H9 (cell line): ENCODE measurements around the gene CCNI2. TPM values are rescaled to one million over a fixed set of nuclear protein-coding genes. Genes with fewer than 3 reads are reported as not detected.

Experiments used
- DNase-seq: peaks from one replicate; pipeline ENCODE4 v3.0.0-alpha.2; 2017
- H2AFZ ChIP-seq: one replicate; pipeline ENCODE4 v1.6.1; 2013; ENCODE audit warnings: mild to moderate bottlenecking, low read length, control low read depth, moderate library complexity
- H2AK5ac ChIP-seq: 2 replicates; pipeline ENCODE4 v1.6.1; 2013; ENCODE audit warnings: low read length, control low read depth, mixed read lengths; ENCODE audit not compliant: insufficient read length
- H2BK120ac ChIP-seq: one replicate; pipeline ENCODE4 v1.6.1; 2013; ENCODE audit warnings: low read depth, mild to moderate bottlenecking, low read length, control low read depth, inconsistent platforms; ENCODE audit not compliant: poor library complexity, severe bottlenecking
- H2BK12ac ChIP-seq: 2 replicates; pipeline ENCODE4 v1.6.1; 2013; ENCODE audit warnings: low read length, control low read depth, mixed read lengths, low read depth; ENCODE audit not compliant: insufficient read length
- H2BK15ac ChIP-seq: 2 replicates; pipeline ENCODE4 v1.6.1; 2013; ENCODE audit warnings: low read depth, low read length, control low read depth
- H2BK20ac ChIP-seq: one replicate; pipeline ENCODE4 v1.6.1; 2013; ENCODE audit warnings: low read depth, mild to moderate bottlenecking, low read length, control low read depth, inconsistent platforms; ENCODE audit not compliant: poor library complexity, severe bottlenecking
- H2BK5ac ChIP-seq: 2 replicates; pipeline ENCODE4 v1.6.1; 2013; ENCODE audit warnings: low read length, control low read depth, mixed read lengths; ENCODE audit not compliant: insufficient read length
- H3K14ac ChIP-seq: 2 replicates; pipeline ENCODE4 v1.6.1; 2013; ENCODE audit warnings: low read length, control low read depth; ENCODE audit not compliant: insufficient read depth
- H3K18ac ChIP-seq: 2 replicates; pipeline ENCODE4 v1.6.1; 2013; ENCODE audit warnings: low read depth, mild to moderate bottlenecking, mixed read lengths, low read length, control low read depth; ENCODE audit not compliant: insufficient read length
- H3K23ac ChIP-seq: 2 replicates; pipeline ENCODE4 v1.6.1; 2013; ENCODE audit warnings: low read length, control low read depth, mixed read lengths, low read depth; ENCODE audit not compliant: insufficient read length
- H3K23me2 ChIP-seq: 2 replicates; pipeline ENCODE4 v1.6.1; 2013; ENCODE audit warnings: low read depth, mild to moderate bottlenecking, mixed read lengths, low read length, control low read depth; ENCODE audit not compliant: insufficient read length, poor library complexity, severe bottlenecking
- H3K27ac ChIP-seq: 2 replicates; pipeline ENCODE4 v1.5.1; 2013; ENCODE audit warnings: low read length, control low read depth, mixed read lengths, low read depth; ENCODE audit not compliant: insufficient read length
- H3K27me3 ChIP-seq: 2 replicates; pipeline ENCODE4 v1.6.1; 2013; ENCODE audit warnings: low read length, control low read depth, inconsistent platforms; ENCODE audit not compliant: insufficient read depth
- H3K4ac ChIP-seq: 2 replicates; pipeline ENCODE4 v1.6.1; 2013; ENCODE audit warnings: low read depth, mild to moderate bottlenecking, control low read depth, inconsistent platforms, low read length, moderate library complexity
- H3K4me1 ChIP-seq: 2 replicates; pipeline ENCODE4 v1.6.1; 2013; ENCODE audit warnings: low read length, control low read depth, inconsistent platforms; ENCODE audit not compliant: insufficient read depth
- H3K4me2 ChIP-seq: 2 replicates; pipeline ENCODE4 v1.6.1; 2013; ENCODE audit warnings: low read length, control low read depth, mixed read lengths; ENCODE audit not compliant: insufficient read length, insufficient read depth
- H3K56ac ChIP-seq: 2 replicates; pipeline ENCODE4 v1.6.1; 2013; ENCODE audit warnings: low read depth, mild to moderate bottlenecking, mixed read lengths, low read length, control low read depth; ENCODE audit not compliant: insufficient read length
- H3K79me1 ChIP-seq: 2 replicates; pipeline ENCODE4 v1.6.1; 2013; ENCODE audit warnings: low read depth, mild to moderate bottlenecking, moderate library complexity, low read length, control low read depth, inconsistent platforms; ENCODE audit not compliant: insufficient read depth, poor library complexity, severe bottlenecking
- H3K79me2 ChIP-seq: 2 replicates; pipeline ENCODE4 v1.6.1; 2013; ENCODE audit warnings: low read length, control low read depth, inconsistent platforms; ENCODE audit not compliant: insufficient read depth
- H3K9ac ChIP-seq: 2 replicates; pipeline ENCODE4 v1.6.1; 2013; ENCODE audit warnings: low read length, control low read depth, mixed read lengths; ENCODE audit not compliant: insufficient read length; ENCODE audit errors: extremely low read depth
- H3K9me3 ChIP-seq: one replicate; pipeline ENCODE4 v1.6.1; 2013; ENCODE audit warnings: low read depth, low read length, inconsistent platforms; ENCODE audit not compliant: control insufficient read depth
- H3T11ph ChIP-seq: one replicate; pipeline ENCODE4 v1.6.1; 2013; ENCODE audit warnings: mild to moderate bottlenecking, low read length, control low read depth, inconsistent platforms
- H4K20me1 ChIP-seq: one replicate; pipeline ENCODE4 v1.6.1; 2013; ENCODE audit not compliant: control insufficient read depth, insufficient read length, insufficient read depth
- H4K5ac ChIP-seq: 2 replicates; pipeline ENCODE4 v1.6.1; 2013; ENCODE audit warnings: low read depth, mild to moderate bottlenecking, mixed read lengths, low read length, control low read depth; ENCODE audit not compliant: insufficient read length
- H4K8ac ChIP-seq: replicated peaks from 2 replicates; pipeline ENCODE4 v1.6.1; 2013; ENCODE audit warnings: low read length, control low read depth, mixed read lengths, low read depth; ENCODE audit not compliant: insufficient read length
- H4K91ac ChIP-seq: 2 replicates; pipeline ENCODE4 v1.6.1; 2013; ENCODE audit warnings: low read depth, mild to moderate bottlenecking, moderate library complexity, mixed read lengths, low read length, control low read depth; ENCODE audit not compliant: insufficient read length
- H3K27ac Mint-ChIP-seq, 3 experiments: 2 replicates in 2 of 3; 3 replicates in 1 of 3; pipeline ENCODE4 v1.8.0; 2020 to 2021; ENCODE audit warnings: mixed read lengths in 3 of 3, mild to moderate bottlenecking in 1 of 3, moderate library complexity in 1 of 3
- H3K27me3 Mint-ChIP-seq: 2 replicates; pipeline ENCODE4 v1.8.0; 2021; ENCODE audit warnings: low read depth, mild to moderate bottlenecking, moderate library complexity, mixed read lengths
- H3K36me3 Mint-ChIP-seq, 3 experiments: 2 replicates in 2 of 3; 3 replicates in 1 of 3; pipeline ENCODE4 v1.8.0; 2020 to 2021; ENCODE audit warnings: low read depth in 3 of 3, mixed read lengths in 3 of 3; ENCODE audit not compliant: insufficient read depth in 1 of 3
- H3K4me1 Mint-ChIP-seq, 2 experiments: 2 replicates each; pipeline ENCODE4 v1.8.0; 2020; ENCODE audit warnings: mixed read lengths in 2 of 2
- H3K4me3 Mint-ChIP-seq, 2 experiments: 2 replicates in 1 of 2; 3 replicates in 1 of 2; pipeline ENCODE4 v1.8.0; 2020 to 2021; ENCODE audit warnings: mild to moderate bottlenecking in 2 of 2, mixed read lengths in 2 of 2, moderate library complexity in 1 of 2
- H3K9me3 Mint-ChIP-seq, 2 experiments: 2 replicates in 1 of 2; 3 replicates in 1 of 2; pipeline ENCODE4 v1.8.0; 2020; ENCODE audit warnings: mild to moderate bottlenecking in 2 of 2, mixed read lengths in 2 of 2, moderate library complexity in 1 of 2
- CTCF ChIP-seq: fragments of 200-600 bp; sonication (generic); conservative IDR thresholded peaks from 3 replicates; pipeline ENCODE4 v1.8.0; 2021; ENCODE audit warnings: antibody characterized with exemption, mild to moderate bottlenecking
- WGBS: extraction: QIAGEN DNeasy Blood & Tissue Kit; methylation state at CpG from one replicate; pipeline ENCODE4 v1.1.7; 2013; ENCODE audit warnings: missing lambda C conversion rate, low lambda C conversion rate, mixed read lengths; ENCODE audit not compliant: insufficient read length; ENCODE audit errors: extremely low coverage; 5-methylcytosine and 5-hydroxymethylcytosine counted together
- total RNA-seq: library from RNA; stranded (reverse); gene quantifications from 2 replicates; pipeline ENCODE4 v1.2.1, GENCODE V29; 2021

CCNI2 gene
- total RNA-seq, 1 experiment from 2014 or later: 0.57 TPM

- Histone ChIP-seq H2BK20ac (no peak overlapping the region), H2BK5ac (no peak overlapping the region), H3T11ph (no peak overlapping the region), H3K56ac (no peak overlapping the region), H3K27me3 (no peaks in the 10 kb centered on the region), H3K79me2 (no peaks in the 10 kb centered on the region), H3K4me2 (no peak overlapping the region), H2AFZ (no peak overlapping the region), H3K4me1 (no peaks in the 10 kb centered on the region), H2AK5ac (no peak overlapping the region), H3K23ac (no peak overlapping the region), H3K14ac (no peak overlapping the region), H4K20me1 (peaks cover 2% of the 10 kb centered on the region), H3K79me1 (no peaks in the 10 kb centered on the region), H3K4ac (no peak overlapping the region), H3K27ac (no peak overlapping the region), H4K91ac (no peak overlapping the region), H3K9me3 (no peaks in the 10 kb centered on the region), H4K8ac (no peak overlapping the region), H2BK120ac (no peak overlapping the region), H2BK15ac (no peak overlapping the region), H3K9ac (no peak overlapping the region), H3K18ac (no peak overlapping the region), H4K5ac (no peak overlapping the region), H2BK12ac (no peak overlapping the region), H3K23me2 (no peaks in the 10 kb centered on the region)
- Mint-ChIP-seq H3K4me1 (peaks cover 0 to 2% of the 10 kb centered on the region in 2 experiments; a peak in 3 of 4 replicates), H3K4me3 (no peak overlapping the region), H3K36me3 (peaks cover 5 to 37% (median 21%) of the 10 kb centered on the region in 3 experiments; a peak in 6 of 7 replicates), H3K27ac (no peak overlapping the region; a peak in 1 of 7 replicates), H3K27me3 (no peaks in the 10 kb centered on the region; the same call in 1 of the 2 replicates), H3K9me3 (no peaks in the 10 kb centered on the region)
- no CpG with 5 or more reads among the region's 21 CpGs for WGBS
- peak; percentile 12 for DNase-seq
- TF ChIP-seq CTCF: no peak
Measured at GRCh38 chr5:132760601-132761317, 13.5 kb downstream of the CCNI2 start.
